ENCODE measurements around the gene SMIM1. TPM values are rescaled to one million over a fixed set of nuclear protein-coding genes. Genes with fewer than 3 reads are reported as not detected.

Gene SMIM1
- total and polyA plus RNA-seq, 2 donors from 2014 or later = 7.0 to 49.5 TPM

DNA sequence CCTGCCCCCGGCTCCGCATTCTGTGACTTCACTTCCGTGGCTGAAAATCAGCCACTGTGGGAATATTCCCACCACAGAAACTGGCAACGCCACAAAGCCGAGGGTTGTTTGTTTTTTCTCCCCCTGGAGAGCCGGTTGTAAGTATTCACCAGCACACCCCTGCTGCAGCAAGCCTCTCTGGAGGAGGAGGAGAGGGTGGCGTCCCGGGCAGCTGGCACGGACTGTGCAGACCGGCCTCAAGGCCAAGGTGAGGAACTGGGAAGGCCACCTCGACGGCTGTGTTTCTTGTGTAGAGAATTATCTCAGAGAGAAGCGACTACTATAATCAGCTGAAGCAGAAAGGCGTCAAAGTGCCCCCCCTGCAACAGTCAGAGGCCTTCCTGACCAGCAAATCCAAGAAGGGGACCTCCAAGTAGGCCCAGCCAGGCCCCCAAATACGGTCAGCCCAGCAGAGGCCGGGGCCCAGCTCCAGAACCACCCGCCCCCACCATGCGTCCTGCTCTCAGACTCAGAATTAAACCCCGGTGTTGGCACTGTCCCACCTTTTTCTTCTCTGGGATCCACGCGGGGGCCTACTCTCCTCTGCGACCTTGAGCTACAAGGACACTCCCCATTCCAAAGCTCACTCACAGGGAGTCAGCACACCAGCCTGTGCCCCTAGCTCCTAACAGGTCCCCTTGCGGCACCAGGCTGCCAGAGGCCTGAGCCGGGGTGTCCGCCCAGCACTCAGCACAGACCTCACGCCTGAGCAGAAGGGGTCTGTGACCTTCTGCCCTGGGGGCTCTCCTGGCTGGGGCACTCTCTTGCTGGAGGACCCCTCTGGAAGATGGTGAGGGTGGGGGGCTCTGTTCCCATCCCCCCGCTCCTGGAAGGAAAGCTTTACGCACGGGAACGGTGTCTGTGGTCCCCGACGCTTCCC is 1.2 kb upstream of the SMIM1 start:
- no peak overlapping the region for H3K9ac ChIP-seq (ENCODE audit: low read length in 3 of 3)
- peak overlapping the region in 2 of 3 donors; percentile 30 to 55 for H3K4me3 ChIP-seq (ENCODE audit: low read length in 3 of 3)
- H3K4me1 ChIP-seq (ENCODE audit: control insufficient read depth in 2 of 3, insufficient read depth in 2 of 3, low read depth in 1 of 3, low read length in 3 of 3) = peaks cover 0 to 26% (median 9%) of the 10 kb centered on the region in 3 donors
- no peaks in the 10 kb centered on the region for H3K27me3 ChIP-seq (ENCODE audit: control insufficient read depth, insufficient read depth, low read length)
- FAIRE-seq = no peak
- TF ChIP-seq, protein P1, sequence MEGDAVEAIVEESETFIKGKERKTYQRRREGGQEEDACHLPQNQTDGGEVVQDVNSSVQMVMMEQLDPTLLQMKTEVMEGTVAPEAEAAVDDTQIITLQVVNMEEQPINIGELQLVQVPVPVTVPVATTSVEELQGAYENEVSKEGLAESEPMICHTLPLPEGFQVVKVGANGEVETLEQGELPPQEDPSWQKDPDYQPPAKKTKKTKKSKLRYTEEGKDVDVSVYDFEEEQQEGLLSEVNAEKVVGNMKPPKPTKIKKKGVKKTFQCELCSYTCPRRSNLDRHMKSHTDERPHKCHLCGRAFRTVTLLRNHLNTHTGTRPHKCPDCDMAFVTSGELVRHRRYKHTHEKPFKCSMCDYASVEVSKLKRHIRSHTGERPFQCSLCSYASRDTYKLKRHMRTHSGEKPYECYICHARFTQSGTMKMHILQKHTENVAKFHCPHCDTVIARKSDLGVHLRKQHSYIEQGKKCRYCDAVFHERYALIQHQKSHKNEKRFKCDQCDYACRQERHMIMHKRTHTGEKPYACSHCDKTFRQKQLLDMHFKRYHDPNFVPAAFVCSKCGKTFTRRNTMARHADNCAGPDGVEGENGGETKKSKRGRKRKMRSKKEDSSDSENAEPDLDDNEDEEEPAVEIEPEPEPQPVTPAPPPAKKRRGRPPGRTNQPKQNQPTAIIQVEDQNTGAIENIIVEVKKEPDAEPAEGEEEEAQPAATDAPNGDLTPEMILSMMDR (IDR thresholded peaks at IDR 0.05; ENCODE audit: borderline replicate concordance, extremely low read depth, insufficient read depth) = no peak
- H3K9me3 ChIP-seq (ENCODE audit: control insufficient read depth in 2 of 3, insufficient read depth in 1 of 3, low read length in 3 of 3) = no peaks in the 10 kb centered on the region
- DNase-seq = peak in 2 of 5 donors; percentile 75 to 79
- intact Hi-C loops (cut with DNase I) = no loop called here
- H3K36me3 ChIP-seq (ENCODE audit: control insufficient read depth in 2 of 3, insufficient read depth in 3 of 3, low read length in 3 of 3) = no peaks in the 10 kb centered on the region
- no peak overlapping the region for H3K27ac ChIP-seq (ENCODE audit: low read depth in 2 of 2, low read length in 2 of 2)

DNA sequence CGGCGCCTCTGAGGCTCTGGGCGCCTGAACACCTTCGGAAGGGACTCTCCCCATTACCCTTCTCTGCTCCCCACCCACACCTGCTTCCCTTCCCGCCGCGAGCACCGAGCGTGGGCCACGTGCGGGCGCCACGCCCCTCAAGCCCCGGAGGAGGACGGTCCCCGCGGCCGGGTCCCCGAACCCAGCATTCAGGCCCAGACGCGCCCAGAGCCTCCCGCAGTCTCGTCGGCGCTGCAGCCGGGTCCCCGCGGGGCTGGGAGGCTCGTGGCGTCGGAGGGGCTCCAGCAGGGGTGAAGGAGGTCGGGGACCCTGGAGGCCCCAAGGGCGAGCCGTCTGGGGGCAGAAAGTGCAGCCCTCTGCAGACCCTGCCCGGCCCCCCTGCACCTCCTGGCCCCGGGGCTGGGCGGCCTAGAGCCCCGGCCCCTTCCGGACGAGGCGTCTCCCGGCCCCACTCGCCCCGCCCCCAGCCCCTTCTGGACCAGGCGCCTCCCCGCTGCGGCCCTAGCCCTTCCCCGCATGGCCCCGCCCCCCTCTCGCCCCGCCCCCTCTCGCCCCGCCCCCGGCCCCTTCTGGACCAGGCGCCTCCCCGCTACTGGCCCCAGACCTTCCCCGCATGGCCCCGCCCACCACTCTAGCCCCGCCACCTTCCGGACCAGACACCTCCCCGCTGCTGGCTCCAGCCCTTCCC is 378 bp upstream of the SMIM1 start:
- no peak for FAIRE-seq
- H3K27me3 ChIP-seq (ENCODE audit: control insufficient read depth, insufficient read depth, low read length) = no peaks in the 10 kb centered on the region
- H3K9ac ChIP-seq (ENCODE audit: low read length in 3 of 3) = no peak overlapping the region
- no peak overlapping the region for H3K27ac ChIP-seq (ENCODE audit: low read depth in 2 of 2, low read length in 2 of 2)
- peak overlapping the region in 2 of 3 donors; percentile 30 to 55 for H3K4me3 ChIP-seq (ENCODE audit: low read length in 3 of 3)
- H3K4me1 ChIP-seq (ENCODE audit: control insufficient read depth in 2 of 3, insufficient read depth in 2 of 3, low read depth in 1 of 3, low read length in 3 of 3) = peaks cover 0 to 29% (median 12%) of the 10 kb centered on the region in 3 donors
- no peaks in the 10 kb centered on the region for H3K9me3 ChIP-seq (ENCODE audit: control insufficient read depth in 2 of 3, insufficient read depth in 1 of 3, low read length in 3 of 3)
- intact Hi-C loops (cut with DNase I) = no loop called here
- H3K36me3 ChIP-seq (ENCODE audit: control insufficient read depth in 2 of 3, insufficient read depth in 3 of 3, low read length in 3 of 3) = no peaks in the 10 kb centered on the region
- DNase-seq = peak; percentile 93 to 99 (median 97)
- TF ChIP-seq, protein P1 (IDR thresholded peaks at IDR 0.05; ENCODE audit: borderline replicate concordance, extremely low read depth, insufficient read depth) = no peak

DNA sequence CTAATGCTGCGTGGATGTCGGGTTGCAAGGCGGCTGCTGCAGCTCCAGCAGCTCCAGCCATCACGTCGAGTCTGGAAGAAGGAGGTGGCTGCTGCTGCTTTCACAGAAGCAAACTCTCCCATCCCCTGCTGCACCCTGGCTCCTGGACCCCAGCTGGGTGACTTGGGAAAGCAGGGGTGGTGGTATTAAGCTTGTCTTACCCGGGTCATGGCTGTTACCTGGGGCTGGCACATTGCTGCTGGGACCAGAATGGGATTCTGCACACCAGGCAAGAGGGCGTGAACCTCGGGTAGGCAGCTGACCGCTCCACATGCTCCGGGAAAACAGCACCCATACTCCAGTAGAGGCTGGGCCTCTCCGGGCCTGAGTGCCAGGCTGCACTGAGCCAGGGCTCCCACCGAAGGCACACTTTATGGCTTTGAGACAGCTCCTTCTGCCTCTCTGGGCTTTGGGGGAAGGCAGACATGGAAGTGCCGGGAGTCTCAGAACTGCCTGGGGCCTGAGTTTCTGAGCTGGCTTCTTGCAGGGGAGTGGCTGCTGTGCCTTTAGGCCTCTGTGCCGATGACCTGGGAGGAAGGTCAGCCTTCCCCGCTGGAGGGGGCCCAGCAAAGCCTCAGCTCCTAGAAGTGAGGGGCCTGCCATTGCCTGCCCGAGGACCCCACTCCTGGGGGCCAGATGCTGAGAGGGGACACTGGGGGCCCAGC is 1.2 kb downstream of the SMIM1 start:
- no peaks in the 10 kb centered on the region for H3K9me3 ChIP-seq (ENCODE audit: control insufficient read depth in 2 of 3, insufficient read depth in 1 of 3, low read length in 3 of 3)
- TF ChIP-seq, protein P1 (IDR thresholded peaks at IDR 0.05; ENCODE audit: borderline replicate concordance, extremely low read depth, insufficient read depth) = no peak
- FAIRE-seq (no peak), DNase-seq (peak in 1 of 5 donors; percentile 60)
- no peaks in the 10 kb centered on the region for H3K27me3 ChIP-seq (ENCODE audit: control insufficient read depth, insufficient read depth, low read length)
- peak overlapping the region in 1 of 3 donors; percentile 34 for H3K9ac ChIP-seq (ENCODE audit: low read length in 3 of 3)
- no peak overlapping the region for H3K27ac ChIP-seq (ENCODE audit: low read depth in 2 of 2, low read length in 2 of 2)
- H3K36me3 ChIP-seq (ENCODE audit: control insufficient read depth in 2 of 3, insufficient read depth in 3 of 3, low read length in 3 of 3) = no peaks in the 10 kb centered on the region
- intact Hi-C loops (cut with DNase I) = no loop called here
- peaks cover 0 to 29% (median 12%) of the 10 kb centered on the region in 3 donors for H3K4me1 ChIP-seq (ENCODE audit: control insufficient read depth in 2 of 3, insufficient read depth in 2 of 3, low read depth in 1 of 3, low read length in 3 of 3)
- H3K4me3 ChIP-seq (ENCODE audit: low read length in 3 of 3) = peak overlapping the region in 1 of 3 donors; percentile 59
